ENCODE data around the gene PUS7.
A peak's percentile ranks its signal among the peaks of the same experiment; 100 is the strongest.
"Not testable (repeated sequence)": the region's sequence is repeated elsewhere in the genome, so short reads cannot be mapped to it uniquely, and the experiment has no call there.

Gene PUS7

DNA sequence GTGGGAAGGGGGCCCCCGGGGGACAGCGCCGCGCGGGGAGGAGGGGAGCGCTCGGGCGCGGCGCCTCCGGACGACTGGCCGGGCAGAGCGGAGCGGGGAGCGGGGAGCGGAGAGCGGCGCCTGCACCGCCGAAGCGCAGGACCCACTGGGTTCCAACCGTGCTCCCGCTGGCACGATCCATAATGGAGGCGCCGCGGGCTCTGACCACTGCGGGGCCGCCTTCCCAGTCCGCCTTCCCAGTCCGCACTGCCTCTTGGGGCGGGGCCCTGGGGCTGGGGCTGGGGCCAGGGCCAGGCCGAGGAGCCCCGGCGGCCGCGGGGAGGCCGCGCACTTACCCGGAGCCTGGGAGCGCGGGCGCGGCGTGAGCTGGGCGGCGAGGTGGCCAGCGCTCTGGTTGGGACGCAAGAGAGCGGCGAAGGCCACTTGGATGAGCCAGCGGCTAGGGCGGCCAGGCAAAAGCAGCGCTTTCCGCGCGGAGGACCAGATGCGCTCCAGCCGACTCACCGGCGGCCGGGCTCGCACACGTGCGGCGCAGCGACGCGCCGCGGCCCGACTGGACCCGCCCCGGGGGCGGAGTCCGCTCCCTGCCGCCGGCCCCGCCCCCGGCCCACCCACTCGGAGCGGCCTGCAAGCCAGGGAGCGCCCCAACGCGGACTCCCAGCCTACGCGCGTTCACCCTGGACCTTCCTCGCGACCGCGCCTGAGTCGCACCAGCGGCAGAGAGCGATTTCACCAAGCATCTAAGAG lies at the start of gene PUS7:
PUS7 (minus strand) TSS at position 555 of the 747 bp plus-strand sequence. CDS start 13,759 bp downstream, outside the sequence.
- DNase-seq, result peak; percentile 68 to 92

DNA sequence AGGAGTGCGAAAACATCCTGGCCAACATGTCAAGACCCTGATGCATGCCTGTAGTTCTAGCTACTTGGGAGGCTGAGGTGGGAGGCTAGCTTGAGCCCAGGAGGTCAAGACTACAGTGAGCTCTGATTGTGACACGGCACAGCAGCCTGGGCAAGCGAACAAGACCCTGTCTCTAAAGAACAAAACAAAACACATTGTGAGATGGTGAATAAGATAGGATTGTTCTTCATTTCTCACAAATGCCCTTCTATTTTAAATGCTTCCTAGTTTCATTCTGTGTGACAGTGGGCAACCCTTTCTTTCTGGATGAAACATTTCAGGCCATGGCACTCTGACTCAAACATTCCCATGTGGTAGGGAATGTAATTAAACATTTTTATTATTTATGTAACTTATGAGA lies 45.8 kb upstream of the PUS7 start:
- no peak for DNase-seq

DNA sequence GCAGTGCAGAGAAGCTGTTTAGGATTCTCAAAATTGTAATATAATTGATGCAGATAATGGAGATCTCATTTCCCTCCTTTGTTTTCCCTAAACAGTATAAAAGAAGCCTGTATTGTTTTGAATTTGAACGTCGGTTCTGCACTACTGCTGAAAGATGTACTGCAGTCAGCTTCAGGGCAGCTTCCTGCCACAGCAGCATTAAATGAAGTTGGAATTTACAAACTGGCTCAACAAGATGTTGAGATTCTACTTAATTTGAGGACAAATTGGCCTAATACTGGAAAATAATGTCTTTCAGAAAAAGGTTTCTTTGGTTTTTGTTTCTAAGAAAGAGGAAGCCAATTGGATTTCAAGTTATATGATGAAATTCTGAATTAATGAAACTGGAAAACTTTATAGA lies 45.0 kb upstream of the PUS7 start:
- DNase-seq, result no peak

- DNase-seq, result no peak
Measured at GRCh38 chr7:105565190-105565589, 43.1 kb upstream of the PUS7 start.

GRCh38 chr7:105559926-105560325 lies 37.9 kb upstream of the PUS7 start:
- DNase-seq, result no peak

DNA sequence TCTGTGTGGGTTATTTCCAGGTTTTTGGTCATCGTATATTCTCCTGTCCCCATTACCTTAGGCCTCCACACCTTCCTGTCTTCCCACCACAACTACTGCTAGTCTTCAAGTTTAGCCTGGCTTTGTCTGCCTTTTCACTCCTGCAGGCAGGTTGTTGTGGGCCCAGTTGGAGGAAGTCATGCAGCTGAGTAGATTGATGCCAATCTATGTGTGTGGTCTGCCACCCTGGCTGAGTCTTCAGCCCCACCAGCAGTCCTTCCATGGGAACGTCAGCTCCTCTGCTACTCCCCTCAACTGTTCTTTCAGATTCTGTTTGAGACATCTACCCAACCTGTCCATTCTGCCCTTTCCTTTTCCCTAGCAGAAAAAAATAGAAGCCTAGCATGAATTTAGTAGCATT lies 16.3 kb upstream of the PUS7 start:
- DNase-seq, result no peak

- no peak for DNase-seq
Measured at GRCh38 chr7:105532709-105533460, 10.8 kb upstream of the PUS7 start.

- DNase-seq, result peak; percentile 74 to 86
Measured at GRCh38 chr7:105531792-105532671, 10.0 kb upstream of the PUS7 start, which contains the start of gene RINT1. RINT1 (plus strand) TSS chr7:105532201; CDS start chr7:105532316, 115 bp downstream.

- DNase-seq, result no peak
Measured at GRCh38 chr7:105530546-105530945, 8.5 kb upstream of the PUS7 start.

DNA sequence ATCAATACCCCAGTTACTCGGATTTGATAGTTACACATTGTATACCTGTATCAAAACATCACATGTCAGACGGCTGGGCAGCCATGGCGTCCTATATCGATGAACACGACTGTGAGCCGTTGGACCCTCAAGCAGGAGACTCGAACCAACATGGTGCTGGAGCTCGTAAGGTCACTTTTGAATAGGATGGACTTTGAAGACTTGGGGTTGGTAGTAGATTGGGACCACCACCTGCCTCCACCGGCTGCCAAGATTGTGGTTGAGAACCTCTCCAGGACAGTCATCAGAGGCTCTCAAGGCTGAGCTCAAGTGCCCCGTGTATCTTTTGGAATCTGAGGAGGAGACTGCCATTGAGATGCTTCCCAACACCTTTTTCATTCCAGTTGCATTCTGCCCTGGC lies 8.1 kb upstream of the PUS7 start:
- no peak for DNase-seq

GRCh38 chr7:105527737-105528136 lies 5.7 kb upstream of the PUS7 start:
- not testable (repeated sequence) for DNase-seq

DNA sequence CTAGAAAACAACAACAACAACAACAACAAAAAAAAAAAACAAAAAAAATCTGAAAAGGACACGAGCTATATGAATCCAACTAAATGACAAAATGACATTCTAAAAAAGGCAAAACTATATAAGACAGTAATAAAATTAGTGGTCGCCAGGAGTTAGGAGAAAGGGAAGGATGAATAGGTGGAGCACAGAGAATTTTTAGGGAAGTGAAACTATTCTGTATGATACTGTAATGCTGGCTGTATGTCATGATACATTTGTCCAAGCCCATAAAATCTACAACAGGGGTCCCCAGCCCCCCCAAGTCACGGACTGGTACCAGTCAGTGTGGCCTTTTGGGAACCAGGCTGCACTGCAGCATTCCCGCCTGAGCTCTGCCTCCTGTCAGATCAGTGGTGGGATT lies 2.8 kb upstream of the PUS7 start:
- no peak for DNase-seq

DNA sequence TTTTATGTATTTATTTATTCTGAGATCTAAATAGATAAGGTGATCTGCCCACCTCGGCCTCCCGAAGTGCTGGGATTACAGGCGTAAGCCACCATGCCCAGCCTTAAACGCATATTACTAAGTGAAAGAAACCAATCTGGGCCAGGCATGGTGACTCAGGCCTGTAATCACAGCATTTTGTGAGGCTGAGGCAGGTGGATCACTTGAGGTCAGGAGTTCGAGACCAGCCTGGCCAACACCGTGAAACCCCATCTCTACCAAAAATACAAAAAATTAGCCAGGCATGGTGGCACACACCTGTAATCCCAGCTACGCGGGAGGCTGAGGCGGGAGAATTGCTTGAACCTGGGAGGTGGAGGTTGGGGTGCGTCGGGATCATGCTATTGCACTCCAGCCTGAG lies 2.4 kb upstream of the PUS7 start:
- DNase-seq, result not testable (repeated sequence)

DNA sequence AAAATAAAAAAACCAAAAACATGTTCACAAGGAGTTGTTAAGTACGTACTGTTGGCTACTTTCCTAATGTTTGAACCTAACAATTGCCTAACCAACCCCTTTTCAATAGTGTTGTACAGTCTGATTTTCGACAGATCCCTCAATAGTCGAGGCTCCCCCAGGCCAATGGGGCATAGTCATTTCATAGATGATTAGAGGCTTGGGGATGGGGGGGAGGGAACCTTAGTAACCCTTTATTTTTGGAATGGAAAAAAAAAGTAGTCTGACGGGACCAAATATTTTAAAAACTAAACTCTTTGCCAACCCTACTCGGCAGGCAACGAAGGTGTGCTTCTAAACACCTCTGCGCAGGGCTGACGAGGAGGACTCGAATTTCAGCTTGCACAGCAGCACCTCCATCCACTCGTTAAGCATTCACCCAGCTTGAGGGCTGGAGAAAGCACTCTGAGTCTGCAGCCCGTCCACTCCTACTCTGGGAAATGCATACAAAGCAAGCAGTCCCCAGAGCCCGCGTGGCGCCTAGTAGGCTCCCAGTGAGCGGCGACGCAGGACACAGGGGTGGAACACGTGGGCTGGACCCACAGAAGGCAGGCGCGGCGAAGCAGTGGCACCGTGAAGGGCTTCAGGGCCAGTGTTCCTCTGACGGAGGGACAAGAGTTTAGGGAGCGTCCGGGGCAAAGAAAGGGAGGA lies 899 bp downstream of the PUS7 start:
- DNase-seq, result peak; percentile 19 to 26

- not testable (repeated sequence) for DNase-seq
Measured at GRCh38 chr7:105520620-105521019, 1.5 kb downstream of the PUS7 start.

GRCh38 chr7:105519353-105519752 lies 2.7 kb downstream of the PUS7 start:
- no peak for DNase-seq

DNA sequence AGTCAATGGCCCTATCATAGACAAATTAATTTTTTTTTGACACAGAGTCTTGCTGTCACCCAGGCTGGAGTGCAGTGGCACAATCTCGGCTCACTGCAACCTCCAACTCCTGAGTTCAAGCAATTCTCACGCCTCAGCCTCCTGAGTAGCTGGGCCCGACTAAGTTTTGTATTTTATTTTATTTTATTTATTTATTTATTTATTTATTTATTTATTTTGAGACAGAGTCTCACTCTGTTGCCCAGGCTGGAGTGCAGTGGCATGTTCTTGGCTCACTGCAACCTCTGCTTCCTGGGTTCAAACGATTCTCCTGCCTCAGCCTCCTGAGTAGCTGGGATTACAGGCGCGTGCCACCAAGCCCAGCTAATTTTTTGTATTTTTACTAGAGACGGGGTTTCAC lies 6.5 kb downstream of the PUS7 start:
- not testable (repeated sequence) for DNase-seq

GRCh38 chr7:105512926-105513526 lies 9.0 kb downstream of the PUS7 start:
- no peak for DNase-seq

DNA sequence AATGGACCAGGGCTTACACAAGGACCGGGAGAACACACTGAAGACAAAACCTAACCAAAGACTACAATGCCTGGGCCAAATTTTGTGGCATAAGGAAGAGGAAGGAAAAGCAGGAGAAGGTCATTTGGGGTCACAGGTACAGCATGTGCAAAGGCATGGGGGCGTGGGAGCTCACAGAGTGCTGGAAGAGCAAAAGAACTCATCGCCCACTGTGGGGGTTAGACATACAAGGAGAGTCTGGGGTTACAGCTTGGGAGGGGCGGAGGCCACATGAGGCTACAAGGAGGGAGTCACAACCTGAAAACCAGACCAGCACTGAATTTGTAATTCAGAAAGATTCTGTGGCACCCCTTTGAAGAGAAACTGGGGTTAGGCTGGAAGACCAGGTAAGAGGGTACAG lies 9.7 kb downstream of the PUS7 start:
- DNase-seq, result no peak

DNA sequence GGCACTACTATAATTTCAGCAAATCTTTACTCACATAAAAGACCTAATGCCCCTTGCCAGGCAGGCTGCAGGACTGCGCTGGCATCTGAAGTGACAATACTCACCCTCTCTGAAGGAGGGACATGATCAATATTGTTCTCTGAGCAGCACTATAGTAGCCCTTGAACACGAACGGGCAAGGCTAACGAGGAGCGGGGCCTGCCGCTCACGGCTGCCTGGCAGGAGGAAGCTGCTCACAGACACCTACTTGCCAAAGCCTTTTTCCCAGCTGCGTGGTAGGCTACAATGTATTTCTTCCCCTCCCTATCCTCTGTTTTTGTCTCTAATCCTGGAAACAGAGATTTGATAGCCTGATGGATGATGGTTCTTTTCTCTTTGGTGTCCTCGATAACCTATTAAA lies 19.9 kb downstream of the PUS7 start:
- no peak for DNase-seq

- DNase-seq, result no peak
Measured at GRCh38 chr7:105497016-105497415, 25.1 kb downstream of the PUS7 start.

DNA sequence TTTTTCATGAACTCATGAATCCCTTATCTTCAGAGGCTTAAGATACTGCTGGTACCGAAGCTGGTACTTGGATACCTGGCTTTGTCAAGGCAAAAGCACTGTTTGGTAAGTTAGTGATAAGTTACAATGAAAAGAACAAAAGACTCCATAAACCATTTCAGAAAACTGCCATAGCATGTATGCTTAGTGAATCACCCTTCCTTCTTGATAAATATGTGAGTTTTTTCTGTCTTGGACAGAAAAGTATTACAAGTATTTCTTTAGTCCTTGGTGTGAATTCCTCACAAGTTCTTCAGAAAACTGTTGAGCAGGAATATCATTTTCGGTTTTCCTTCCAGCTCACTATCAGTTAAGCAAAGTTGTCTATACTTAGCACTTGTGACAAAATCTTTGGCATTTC lies 25.6 kb downstream of the PUS7 start:
- DNase-seq, result no peak
